Activated naive CD8-positive, alpha-beta T cell treated with anti-CD3 and anti-CD28 coated beads, Interleukin-2, amount 10 ng/mL, durations not matched to agents 7 days and 5 days (primary cell): ENCODE results near the gene TBL2. TPM values are rescaled to one million over a fixed set of nuclear protein-coding genes. Genes with fewer than 3 reads are reported as not detected.
"Not testable (repeated sequence)": the region's sequence is repeated elsewhere in the genome, so short reads cannot be mapped to it uniquely, and the experiment has no call there.

ENCODE experiments used
- ATAC-seq: fragments of 150-1000 bp; cut with Tn5 transposase; one replicate; pipeline ENCODE4 v1.10.0; 2021; ENCODE audit warnings: low read depth, moderate library complexity
- POLR2A ChIA-PET: fragments of 350-600 bp; sonication (Branson Sonifier 250); formaldehyde crosslinking; loops from one replicate; lab custom pipeline; 2021; ENCODE audit warnings: antibody characterized with exemption; lab: Charles Lee
- DNase-seq: peaks from one replicate; pipeline ENCODE4 v3.0.0; 2021
- H3K27ac Mint-ChIP-seq: one replicate; pipeline ENCODE4 v1.8.0; 2022; ENCODE audit warnings: mild to moderate bottlenecking, mixed read lengths
- H3K27me3 Mint-ChIP-seq: one replicate; pipeline ENCODE4 v1.8.0; 2022; ENCODE audit warnings: mild to moderate bottlenecking, moderate library complexity, mixed read lengths
- H3K36me3 Mint-ChIP-seq: one replicate; pipeline ENCODE4 v1.8.0; 2021; ENCODE audit warnings: mild to moderate bottlenecking, mixed read lengths
- H3K4me1 Mint-ChIP-seq: one replicate; pipeline ENCODE4 v1.8.0; 2021; ENCODE audit warnings: mixed read lengths
- H3K4me3 Mint-ChIP-seq: one replicate; pipeline ENCODE4 v1.8.0; 2022; ENCODE audit warnings: mild to moderate bottlenecking, moderate library complexity, mixed read lengths
- H3K9me3 Mint-ChIP-seq: one replicate; pipeline ENCODE4 v1.8.0; 2021; ENCODE audit warnings: mixed read lengths
- total RNA-seq, 2 experiments: library from RNA; stranded (reverse); gene quantifications; one replicate each; pipeline ENCODE4 v1.2.3, GENCODE V29; 2021

The TBL2 gene
- total RNA-seq, 2 experiments from 2014 or later = 21.3 to 25.0 TPM

- H3K4me3 Mint-ChIP-seq = peak overlapping the region; percentile 84
- peak overlapping the region; percentile 96 for H3K27ac Mint-ChIP-seq
- POLR2A ChIA-PET = interaction anchor here (0.6 to 4.9 kb wide), 8 partner anchors 8 to 64 kb away, joined by 3 to 30 read pairs (median 5); partner anchors contain the start of gene BCL7B
- no peak for DNase-seq
- no peaks in the 10 kb centered on the region for H3K27me3 Mint-ChIP-seq
- peaks cover 33% of the 10 kb centered on the region for H3K4me1 Mint-ChIP-seq
- no peaks in the 10 kb centered on the region for H3K9me3 Mint-ChIP-seq
- ATAC-seq = no peak
- peaks cover 7% of the 10 kb centered on the region for H3K36me3 Mint-ChIP-seq
These were observed 51.2 kb downstream of the TBL2 start for GRCh38 chr7:73526896-73527821.

DNA sequence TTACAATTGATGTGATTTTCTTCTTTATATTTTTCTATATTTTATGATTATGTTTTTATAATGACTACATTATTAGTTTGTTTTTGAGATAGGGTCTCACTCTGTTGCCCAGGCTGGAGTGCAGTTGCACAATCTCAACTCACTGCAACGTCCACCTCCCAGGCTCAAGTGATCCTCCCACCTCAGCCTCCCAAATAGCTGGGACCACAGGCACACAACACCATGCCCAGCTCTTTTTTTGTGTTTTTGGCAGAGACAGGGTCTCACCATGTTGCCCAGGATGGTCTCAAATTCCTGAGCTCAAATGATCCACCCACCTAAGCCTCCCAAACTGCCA, 52.3 kb downstream of the TBL2 start:
- H3K9me3 Mint-ChIP-seq, DNase-seq, H3K36me3 Mint-ChIP-seq, ATAC-seq, H3K27me3 Mint-ChIP-seq: not testable (repeated sequence)
- H3K4me3 Mint-ChIP-seq = peak overlapping the region; percentile 79
- peak overlapping the region; percentile 94 for H3K27ac Mint-ChIP-seq
- H3K4me1 Mint-ChIP-seq = peaks cover 33% of the 10 kb centered on the region
- POLR2A ChIA-PET = interaction anchor here (1.2 to 4.9 kb wide), 3 partner anchors 8 to 31 kb away, joined by 4 to 30 read pairs (median 8); partner anchors contain the start of gene BCL7B

GRCh38 chr7:73522105-73522872, 56.1 kb downstream of the TBL2 start, which contains the start of gene BAZ1B:
Gene BAZ1B, minus strand, starts transcription at chr7:73522293. Its CDS starts 360 bp downstream, at chr7:73521933.
- H3K27ac Mint-ChIP-seq = peak within 1 kb of the TSS; percentile 99
- peaks cover 54% of the 10 kb centered on the region for H3K4me1 Mint-ChIP-seq
- H3K4me3 Mint-ChIP-seq = peak within 1 kb of the TSS; percentile 95

DNA sequence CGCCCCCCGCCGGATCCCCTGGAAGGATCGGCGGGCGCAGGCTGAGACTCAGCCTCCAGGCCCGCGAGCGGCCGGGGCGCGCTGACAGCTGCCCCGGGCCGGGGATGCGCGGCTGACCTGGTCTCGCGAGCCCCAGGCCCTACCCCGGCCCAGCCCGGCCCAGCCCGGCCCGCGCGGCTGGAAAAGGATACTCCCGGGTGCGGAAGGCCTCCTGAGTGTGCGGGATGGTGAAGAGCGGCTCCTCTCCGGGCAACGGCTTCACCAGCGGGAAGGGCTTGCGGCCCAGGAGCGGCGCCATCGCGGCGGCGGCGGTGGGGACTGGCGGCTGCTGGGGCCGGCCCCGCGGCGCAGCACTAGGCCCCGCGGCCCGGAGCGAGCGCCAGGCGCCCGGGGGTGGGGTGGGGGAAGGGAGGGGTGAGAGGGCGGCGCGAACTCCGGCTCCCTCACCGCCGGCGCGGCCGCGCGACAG, 56.7 kb downstream of the TBL2 start:
- POLR2A ChIA-PET = interaction anchor here (1.0 to 4.9 kb wide), 12 partner anchors 11 to 217 kb away, joined by 3 to 30 read pairs (median 6); partner anchors contain the start of genes ABHD11, BCL7B and TBL2
- DNase-seq (peak; percentile 73), ATAC-seq (peak; percentile 27)
- H3K9me3 Mint-ChIP-seq = no peaks in the 10 kb centered on the region
- H3K27ac Mint-ChIP-seq = peak overlapping the region; percentile 99
- peak overlapping the region; percentile 93 for H3K4me3 Mint-ChIP-seq
- H3K36me3 Mint-ChIP-seq = peaks cover 34% of the 10 kb centered on the region
- no peaks in the 10 kb centered on the region for H3K27me3 Mint-ChIP-seq
- peaks cover 52% of the 10 kb centered on the region for H3K4me1 Mint-ChIP-seq

More at GRCh38 chr7:73522105-73522872, 56.1 kb downstream of the TBL2 start, which contains the start of gene BAZ1B:
- ATAC-seq (peak; percentile 88), DNase-seq (peak; percentile 94)
- POLR2A ChIA-PET = interaction anchor here (0.6 to 4.9 kb wide), 12 partner anchors 10 to 216 kb away, joined by 3 to 30 read pairs (median 6); partner anchors contain the start of genes ABHD11, BCL7B and TBL2
- peaks cover 28% of the 10 kb centered on the region for H3K36me3 Mint-ChIP-seq
- H3K9me3 Mint-ChIP-seq = no peaks in the 10 kb centered on the region
- H3K27me3 Mint-ChIP-seq = no peaks in the 10 kb centered on the region

- ATAC-seq = no peak
These were observed 57.4 kb downstream of the TBL2 start for GRCh38 chr7:73520673-73521635.

DNA sequence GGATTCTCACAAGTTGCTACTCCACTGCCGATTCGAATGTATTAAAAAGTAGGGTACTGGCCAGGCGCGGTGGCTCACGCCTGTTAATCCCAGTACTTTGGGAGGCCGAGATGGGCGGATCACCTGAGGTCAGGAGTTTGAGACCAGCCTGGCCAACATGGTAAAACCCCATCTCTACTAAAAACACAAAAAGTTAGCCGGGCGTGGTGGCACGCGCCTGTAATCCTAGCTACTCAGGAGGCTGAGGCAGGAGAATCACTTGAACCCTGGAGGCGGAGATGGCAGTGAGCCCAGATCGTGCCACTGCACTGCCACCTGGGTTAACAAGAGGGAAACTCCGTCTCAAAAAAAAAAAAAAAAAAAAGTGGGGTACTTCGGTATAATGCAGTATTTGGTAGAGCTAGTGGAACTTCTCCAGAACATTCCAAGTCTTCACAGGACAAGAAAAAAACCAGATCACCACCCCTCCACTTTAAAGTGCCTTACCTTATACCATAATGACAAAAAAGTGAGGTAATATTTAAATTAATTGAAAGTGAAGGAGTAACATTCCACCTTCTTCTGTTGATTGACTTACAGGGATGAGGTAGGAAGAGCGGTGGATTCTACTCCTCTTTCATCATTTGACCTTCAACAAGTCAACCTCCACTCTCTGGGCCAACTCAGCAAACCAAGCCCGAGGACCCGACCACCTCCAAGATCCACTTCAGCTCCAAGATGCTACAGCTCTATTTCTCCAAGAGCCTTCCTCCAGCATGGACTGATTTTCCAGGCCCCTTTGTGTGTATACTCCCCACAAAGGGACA, 58.3 kb downstream of the TBL2 start:
- POLR2A ChIA-PET = interaction anchor here (0.6 to 4.9 kb wide), 7 partner anchors 14 to 739 kb away, joined by 3 to 30 read pairs (median 4); partner anchors contain the start of gene TBL2
- Mint-ChIP-seq H3K36me3 (peaks cover 35% of the 10 kb centered on the region), H3K27ac (peak overlapping the region; percentile 96)

More at GRCh38 chr7:73520673-73521635, 57.4 kb downstream of the TBL2 start:
- H3K27ac Mint-ChIP-seq = peak overlapping the region; percentile 96
- POLR2A ChIA-PET = interaction anchor here (0.6 to 4.9 kb wide), 11 partner anchors 11 to 217 kb away, joined by 3 to 30 read pairs (median 4); partner anchors contain the start of genes ABHD11 and TBL2
- H3K9me3 Mint-ChIP-seq = no peaks in the 10 kb centered on the region
- no peaks in the 10 kb centered on the region for H3K27me3 Mint-ChIP-seq
- DNase-seq = no peak
- peaks cover 34% of the 10 kb centered on the region for H3K36me3 Mint-ChIP-seq
- H3K4me3 Mint-ChIP-seq = peak overlapping the region; percentile 95
- peaks cover 52% of the 10 kb centered on the region for H3K4me1 Mint-ChIP-seq

DNA sequence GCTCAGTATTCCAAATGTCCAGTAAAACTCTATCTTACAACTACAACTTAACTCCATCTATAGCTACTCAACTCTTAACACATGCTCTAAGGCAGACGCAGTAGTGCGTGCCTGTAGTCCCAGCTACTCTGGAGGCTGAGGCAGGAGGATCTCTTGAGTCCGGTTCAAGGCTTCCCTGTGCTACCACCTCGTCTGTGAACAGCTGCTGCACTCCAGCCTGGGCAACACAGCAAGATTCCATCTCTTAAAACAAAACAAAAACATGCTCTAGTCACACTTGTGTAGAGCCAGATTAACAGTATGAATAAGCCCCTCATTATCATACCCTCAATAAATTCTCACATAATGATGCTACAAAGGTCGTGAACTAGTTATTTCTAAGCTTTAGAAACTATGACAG, 59.9 kb downstream of the TBL2 start:
- DNase-seq = no peak
- Mint-ChIP-seq H3K27ac (peak overlapping the region; percentile 37), H3K36me3 (peaks cover 41% of the 10 kb centered on the region), H3K4me1 (peaks cover 42% of the 10 kb centered on the region), H3K27me3 (no peaks in the 10 kb centered on the region), H3K9me3 (no peaks in the 10 kb centered on the region), H3K4me3 (peak overlapping the region; percentile 95)
- POLR2A ChIA-PET = interaction anchor here (0.9 to 4.9 kb wide), 5 partner anchors 8 to 47 kb away, joined by 3 to 30 read pairs (median 4); no protein-coding TSS in a partner anchor
- ATAC-seq = no peak

More for the DNA sequence above, 58.3 kb downstream of the TBL2 start:
- Mint-ChIP-seq H3K4me3 (peak overlapping the region; percentile 95), H3K4me1 (peaks cover 46% of the 10 kb centered on the region), H3K27me3 (no peaks in the 10 kb centered on the region), H3K9me3 (no peaks in the 10 kb centered on the region)
- DNase-seq (no peak), ATAC-seq (no peak)

Other genes with a start within 250 kb of the TBL2 start
- under 1 TPM in 1 of 2 experiments, not detected in 1; 0.11 TPM for gene FZD9, start 144.8 kb downstream of the TBL2 start, total RNA-seq
- gene BAZ1B, start 56.3 kb downstream of the TBL2 start, total RNA-seq = 10 to 100 TPM; 90.5 to 93.0 TPM
- 10 to 100 TPM; 64.1 to 71.9 TPM for gene BCL7B, start 20.9 kb downstream of the TBL2 start, total RNA-seq
- gene MLXIPL, start 45.9 kb upstream of the TBL2 start, total RNA-seq = not detected
- gene VPS37D, start 89.3 kb upstream of the TBL2 start, total RNA-seq = under 1 TPM; 0.45 to 0.86 TPM
- 10 to 100 TPM; 10.0 to 10.7 TPM for gene DNAJC30, start 104.9 kb upstream of the TBL2 start, total RNA-seq
- 10 to 100 TPM; 58.7 to 64.1 TPM for gene BUD23, start 105.0 kb upstream of the TBL2 start, total RNA-seq
- gene STX1A, start 141.1 kb upstream of the TBL2 start, total RNA-seq = 1 to 10 TPM; 8.0 to 9.9 TPM
- 10 to 100 TPM; 23.4 to 24.7 TPM for gene ABHD11, start 160.2 kb upstream of the TBL2 start, total RNA-seq
- gene CLDN3, start 191.7 kb upstream of the TBL2 start, total RNA-seq = not detected